IPS DF 4.7 (cell line): ENCODE data around the gene PRODH2.
"Not testable (repeated sequence)": the region's sequence is repeated elsewhere in the genome, so short reads cannot be mapped to it uniquely, and the experiment has no call there.

Experiments used
- DNase-seq: peaks from one replicate; pipeline ENCODE4 v3.0.0-alpha.2; 2013; ENCODE audit warnings: low spot score; ENCODE audit errors: extremely low read depth

PRODH2 gene

GRCh38 chr19:35843676-35844481 is 31.2 kb upstream of the PRODH2 start:
- peak; percentile 64 for DNase-seq

GRCh38 chr19:35842666-35843272 is 30.1 kb upstream of the PRODH2 start:
- DNase-seq = no peak

GRCh38 chr19:35841961-35842595 is 29.4 kb upstream of the PRODH2 start:
- DNase-seq = no peak

- DNase-seq = not testable (repeated sequence)
These were observed 23.5 kb upstream of the PRODH2 start for GRCh38 chr19:35836096-35836495.

- no peak for DNase-seq
These were observed 21.3 kb upstream of the PRODH2 start for GRCh38 chr19:35833972-35834371.

GRCh38 chr19:35832054-35832453 is 19.4 kb upstream of the PRODH2 start:
- no peak for DNase-seq

- DNase-seq = no peak
These were observed 18.3 kb upstream of the PRODH2 start for GRCh38 chr19:35830986-35831385.

GRCh38 chr19:35828692-35829301 is 16.2 kb upstream of the PRODH2 start:
- DNase-seq = peak; percentile 46

- no peak for DNase-seq
These were observed 11.5 kb upstream of the PRODH2 start for GRCh38 chr19:35824150-35824549.

GRCh38 chr19:35822579-35822978 is 9.9 kb upstream of the PRODH2 start:
- DNase-seq = no peak

GRCh38 chr19:35818445-35818844 is 5.8 kb upstream of the PRODH2 start:
- DNase-seq = no peak

- DNase-seq = no peak
These were observed 4.2 kb upstream of the PRODH2 start for GRCh38 chr19:35816846-35817245.

- no peak for DNase-seq
These were observed 3.6 kb upstream of the PRODH2 start for GRCh38 chr19:35816262-35816661.

- no peak for DNase-seq
These were observed 622 bp upstream of the PRODH2 start for GRCh38 chr19:35813043-35813890.

GRCh38 chr19:35811317-35812219 is 1.1 kb downstream of the PRODH2 start:
- no peak for DNase-seq

- DNase-seq = no peak
These were observed 5.0 kb downstream of the PRODH2 start for GRCh38 chr19:35807633-35808032.

- DNase-seq = no peak
These were observed 6.0 kb downstream of the PRODH2 start for GRCh38 chr19:35806597-35806996.

GRCh38 chr19:35805526-35806102 is 7.0 kb downstream of the PRODH2 start:
- no peak for DNase-seq

- no peak for DNase-seq
These were observed 10.8 kb downstream of the PRODH2 start for GRCh38 chr19:35801828-35802227.

- no peak for DNase-seq
These were observed 15.0 kb downstream of the PRODH2 start for GRCh38 chr19:35797663-35798062.
